Spleen (tissue), 11 donors: ENCODE data around the gene BBX. TPM values are rescaled to one million over a fixed set of nuclear protein-coding genes. Genes with fewer than 3 reads are reported as not detected.

Experiments
- DNase-seq: peaks from one replicate; pipeline ENCODE4 v3.0.0-alpha.2; 2020
- H3K27ac ChIP-seq, 8 donors: fragments of 200-600 bp; sonication (generic) in 7 of 8; 1 replicate in 4 of 8; 2 replicates in 4 of 8; pipeline versions ENCODE4 v1.5.0 to v1.8.0; 2016 to 2021; ENCODE audit warnings: inconsistent platforms in 4 of 8, mild to moderate bottlenecking in 4 of 8, moderate library complexity in 1 of 8
- H3K27me3 ChIP-seq, 7 donors: fragments of 200-600 bp; sonication (generic) in 6 of 7; replicated peaks in 1 of 7; 1 replicate in 4 of 7; 2 replicates in 3 of 7; pipeline versions ENCODE4 v1.5.0 to v1.8.0; 2016 to 2021; ENCODE audit warnings: inconsistent platforms in 3 of 7, mild to moderate bottlenecking in 1 of 7
- H3K36me3 ChIP-seq, 6 donors: fragments of 200-600 bp; sonication (generic) in 5 of 6; 1 replicate in 4 of 6; 2 replicates in 2 of 6; pipeline versions ENCODE4 v1.5.0 to v1.8.0; 2016 to 2021; ENCODE audit warnings: inconsistent platforms in 2 of 6
- H3K4me1 ChIP-seq, 6 donors: fragments of 200-600 bp; sonication (generic) in 5 of 6; 1 replicate in 3 of 6; 2 replicates in 3 of 6; pipeline versions ENCODE4 v1.5.0 to v1.8.0; 2016 to 2021; ENCODE audit warnings: inconsistent platforms in 3 of 6
- H3K4me3 ChIP-seq, 8 donors: fragments of 200-600 bp; sonication (generic) in 7 of 8; 1 replicate in 4 of 8; 2 replicates in 4 of 8; pipeline versions ENCODE4 v1.5.0 to v1.8.0; 2016 to 2021; ENCODE audit warnings: inconsistent platforms in 4 of 8, mild to moderate bottlenecking in 4 of 8, moderate library complexity in 2 of 8
- H3K9me3 ChIP-seq, 8 donors: fragments of 200-600 bp; sonication (generic) in 7 of 8; 1 replicate in 4 of 8; 2 replicates in 4 of 8; pipeline versions ENCODE4 v1.5.0 to v1.8.0; 2016 to 2021; ENCODE audit warnings: inconsistent platforms in 4 of 8
- CTCF ChIP-seq, 11 experiments: fragments of 200-600 bp in 7 of 11; fragments of 450-650 bp in 4 of 11; sonication (generic) in 4 of 11; IDR thresholded peaks in 8 of 11; conservative IDR thresholded peaks in 3 of 11; 1 replicate in 7 of 11; 2 replicates in 4 of 11; pipeline versions ENCODE4 v1.4.0 to v1.8.0; 2016 to 2021; ENCODE audit warnings: antibody characterized with exemption in 11 of 11, inconsistent platforms in 4 of 11, mild to moderate bottlenecking in 1 of 11
- POLR2A ChIP-seq, 3 donors: fragments of 450-650 bp; IDR thresholded peaks; one replicate each; pipeline ENCODE4 v1.5.1; 2017; ENCODE audit warnings: antibody characterized with exemption in 3 of 3, mild to moderate bottlenecking in 1 of 3
- POLR2AphosphoS5 ChIP-seq, 3 donors: sonication (generic); formaldehyde crosslinking; IDR thresholded peaks; one replicate each; pipeline ENCODE4 v1.5.1; 2017; ENCODE audit warnings: antibody characterized with exemption in 3 of 3
- WGBS, 5 donors: extraction: QIAGEN DNeasy Blood & Tissue Kit in 3 of 5; methylation state at CpG; one replicate each; pipeline versions ENCODE4 v1.1.5 to v1.1.7; 2013 to 2018; 5-methylcytosine and 5-hydroxymethylcytosine counted together
- intact Hi-C: fragments of 100-400 bp; cut with DNase I; formaldehyde crosslinking; loops from one replicate; pipeline ENCODE4 v1.15.0; 2023; ENCODE audit warnings: low total_unique reads
- polyA plus RNA-seq, 3 donors: library from polyadenylated mRNA; stranded (reverse); fragments of 200-250 nt; gene quantifications; one replicate each; pipeline ENCODE4 v1.2.1, GENCODE V29; 2013
- total RNA-seq, 7 donors: library from RNA; depleted of rRNA in 3 of 7; stranded (reverse); fragments of >200 nt in 3 of 7; fragmentation: NEBNext Ultra II Directional in 4 of 7; extraction: Animal tissue kit (Norgen Biotek cat#: 25700) in 4 of 7; gene quantifications; one replicate each; pipeline versions ENCODE4 v1.1.0 to v1.2.1, GENCODE V29; 2016 to 2021
- donor health status: healthy with polysubstance abuse.
- donor health status: DM: no; HTN: no; CAD: no; lungs with moderate emphysema.
- donor health status: DM: no; HTN: no; CAD: no.
- donor health status: Bipolar disorder and iron deficiency.
- donor health status: healthy.
- donor health status: DM: no; HTN: no; CAD: no.
- donor health status: DM: yes; HTN: yes; CAD: no.

BBX gene
- total and polyA plus RNA-seq, 10 donors, result 5.1 to 98.5 (median 74.6) TPM

- H3K27me3 ChIP-seq, result no peaks in the 10 kb centered on the region
- peak in 1 of 3 donors; percentile 34 for TF ChIP-seq POLR2AphosphoS5 (IDR thresholded peaks at IDR 0.05)
- no peak for TF ChIP-seq POLR2A (IDR thresholded peaks at IDR 0.05)
- no peak for DNase-seq
- intact Hi-C loops, result no loop called here
- 45 to 58% (median 47%) methylated on average over 6 of the region's 6 CpGs for WGBS, 5 donors
- peak overlapping the region in 1 of 8 donors; percentile 8 for H3K4me3 ChIP-seq
- H3K27ac ChIP-seq, result peak overlapping the region; percentile 11 to 72 (median 52)
- H3K36me3 ChIP-seq, result no peaks in the 10 kb centered on the region
- no peaks in the 10 kb centered on the region for H3K9me3 ChIP-seq
- peaks cover 19 to 43% (median 29%) of the 10 kb centered on the region in 6 donors for H3K4me1 ChIP-seq
These were observed 152.6 kb downstream of the BBX start for GRCh38 chr3:107675233-107675900.

GRCh38 chr3:107676469-107677309 lies 153.9 kb downstream of the BBX start:
- H3K4me3 ChIP-seq, result no peak overlapping the region
- intact Hi-C loops, result no loop called here

GRCh38 chr3:107679921-107680320 lies 157.2 kb downstream of the BBX start:
- no peak for DNase-seq
- Histone ChIP-seq H3K27ac (no peak overlapping the region), H3K4me3 (no peak overlapping the region), H3K36me3 (no peaks in the 10 kb centered on the region), H3K27me3 (no peaks in the 10 kb centered on the region), H3K4me1 (peaks cover 30 to 75% (median 45%) of the 10 kb centered on the region in 6 donors), H3K9me3 (no peaks in the 10 kb centered on the region)
- 27 to 96% (median 62%) methylated on average over 2 of the region's 2 CpGs for WGBS, 5 donors
- intact Hi-C loops, result loop anchor here (10.0 kb wide), 1 partner anchor 55 kb away; no protein-coding TSS in a partner anchor
- TF ChIP-seq POLR2AphosphoS5 (IDR thresholded peaks at IDR 0.05) (no peak), POLR2A (IDR thresholded peaks at IDR 0.05) (no peak), CTCF (IDR thresholded peaks at IDR 0.05 in 8 of 11, conservative IDR thresholded peaks at IDR 0.05 in 3 of 11) (no peak)

More at GRCh38 chr3:107676469-107677309, 153.9 kb downstream of the BBX start:
- Histone ChIP-seq H3K4me1 (peaks cover 19 to 55% (median 30%) of the 10 kb centered on the region in 6 donors), H3K36me3 (no peaks in the 10 kb centered on the region), H3K27me3 (no peaks in the 10 kb centered on the region), H3K27ac (peak overlapping the region in 4 of 8 donors; percentile 51 to 72 (median 66)), H3K9me3 (no peaks in the 10 kb centered on the region)
- DNase-seq, result no peak
- 68 to 86% (median 81%) methylated on average over 2 of the region's 2 CpGs for WGBS, 5 donors
- TF ChIP-seq CTCF (IDR thresholded peaks at IDR 0.05 in 8 of 11, conservative IDR thresholded peaks at IDR 0.05 in 3 of 11) (peak; percentile 15 to 60 (median 40)), POLR2A (IDR thresholded peaks at IDR 0.05) (no peak)

- no peaks in the 10 kb centered on the region for H3K36me3 ChIP-seq
These were observed 157.9 kb downstream of the BBX start for GRCh38 chr3:107680698-107681097.

More at GRCh38 chr3:107680698-107681097, 157.9 kb downstream of the BBX start:
- Histone ChIP-seq H3K4me1 (peaks cover 29 to 74% (median 38%) of the 10 kb centered on the region in 6 donors), H3K27me3 (no peaks in the 10 kb centered on the region), H3K4me3 (no peak overlapping the region), H3K27ac (peak overlapping the region in 1 of 8 donors; percentile 3), H3K9me3 (no peaks in the 10 kb centered on the region)
- WGBS, 5 donors, result 78 to 88% (median 83%) methylated on average over 2 of the region's 2 CpGs
- intact Hi-C loops, result loop anchor here (10.0 kb wide), 1 partner anchor 54 kb away; no protein-coding TSS in a partner anchor
- TF ChIP-seq POLR2AphosphoS5 (IDR thresholded peaks at IDR 0.05), result no peak
- no peak for TF ChIP-seq CTCF (IDR thresholded peaks at IDR 0.05 in 8 of 11, conservative IDR thresholded peaks at IDR 0.05 in 3 of 11)
- TF ChIP-seq POLR2A (IDR thresholded peaks at IDR 0.05), result no peak
- no peak for DNase-seq
